Measurements from ENCODE around the gene PTRH1.

The PTRH1 gene

DNA sequence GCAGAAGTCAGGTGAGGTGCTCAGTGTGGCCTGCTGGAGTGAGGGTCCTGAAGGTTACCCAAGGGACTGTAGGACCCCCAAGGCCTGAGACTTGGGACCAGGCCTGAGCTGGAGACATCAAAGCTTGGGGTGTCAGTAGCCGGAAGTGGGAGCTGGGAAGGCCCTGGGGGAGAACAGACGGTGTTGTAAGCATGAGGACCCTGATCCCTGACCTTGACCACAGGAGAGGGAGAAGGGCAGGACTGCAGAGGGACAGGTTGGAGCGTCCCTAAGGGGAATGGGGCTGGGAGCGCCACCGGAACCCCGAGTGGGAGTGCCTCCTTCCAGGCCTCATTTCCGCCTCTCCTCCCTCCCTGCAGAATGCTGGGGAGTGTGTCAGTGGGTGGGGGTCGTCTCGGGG lies 949 bp upstream of the PTRH1 start:
- no peak for DNase-seq

DNA sequence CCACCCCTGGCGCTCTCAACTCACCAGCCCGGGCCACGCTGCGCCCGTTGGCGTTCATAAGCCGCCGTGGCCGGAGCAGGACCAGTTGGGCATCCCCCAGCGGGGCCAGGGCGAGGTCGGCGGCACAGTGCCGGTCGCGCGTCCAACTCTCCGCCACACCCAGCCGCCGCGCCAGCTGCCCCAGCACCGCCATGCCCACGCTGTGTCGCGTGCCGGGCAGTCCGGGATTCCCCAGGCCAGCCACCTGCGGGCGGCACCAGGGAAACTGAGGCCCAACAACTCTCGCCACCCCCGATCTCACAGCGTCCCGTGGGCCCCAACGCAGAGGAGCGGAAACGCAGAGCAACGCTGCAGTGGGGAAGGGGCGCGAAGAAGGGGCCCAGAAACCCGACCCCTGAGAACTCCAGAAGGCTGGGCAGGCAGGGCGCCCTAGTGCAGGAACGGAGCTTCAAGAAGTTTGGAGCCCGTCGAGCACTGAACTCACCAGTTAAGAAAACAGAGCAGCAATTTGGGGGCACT lies 453 bp downstream of the PTRH1 start:
- DNase-seq = no peak

DNA sequence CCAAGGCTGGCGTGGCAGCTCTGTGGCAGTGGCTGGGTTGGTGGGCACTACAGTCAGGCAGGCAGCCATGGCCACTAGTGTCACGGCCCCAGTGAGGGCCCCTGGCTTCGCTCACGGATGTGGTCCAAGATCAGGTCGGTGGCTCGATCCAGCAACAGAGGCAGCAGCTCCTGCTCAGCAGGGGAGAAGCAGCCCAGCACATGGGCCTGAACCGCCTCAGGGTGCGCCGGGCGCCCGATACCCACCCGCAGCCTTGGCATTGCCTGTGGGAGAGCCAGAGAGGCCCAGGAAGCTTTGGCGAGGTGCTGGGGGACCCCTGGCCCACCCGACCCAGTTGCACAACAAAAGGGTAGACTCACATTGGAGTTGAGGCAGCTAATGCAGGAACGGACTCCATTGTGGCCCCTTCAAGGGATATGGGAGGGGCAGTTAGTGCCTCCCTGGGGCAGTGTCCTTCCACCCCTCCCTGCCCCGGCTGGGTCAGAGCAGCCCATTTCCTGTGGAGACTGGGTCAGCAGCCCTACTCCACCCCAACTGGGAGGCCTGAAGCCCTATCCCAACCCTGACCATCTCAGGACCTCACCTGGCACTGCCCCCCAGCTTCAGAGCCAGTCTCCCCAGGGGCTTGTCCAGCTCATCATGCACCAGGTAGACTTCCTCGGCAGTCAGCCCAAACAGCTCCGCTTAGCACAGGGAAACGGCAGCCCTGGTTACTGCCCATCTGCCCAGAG lies 1.3 kb downstream of the PTRH1 start:
- no peak for DNase-seq

DNA sequence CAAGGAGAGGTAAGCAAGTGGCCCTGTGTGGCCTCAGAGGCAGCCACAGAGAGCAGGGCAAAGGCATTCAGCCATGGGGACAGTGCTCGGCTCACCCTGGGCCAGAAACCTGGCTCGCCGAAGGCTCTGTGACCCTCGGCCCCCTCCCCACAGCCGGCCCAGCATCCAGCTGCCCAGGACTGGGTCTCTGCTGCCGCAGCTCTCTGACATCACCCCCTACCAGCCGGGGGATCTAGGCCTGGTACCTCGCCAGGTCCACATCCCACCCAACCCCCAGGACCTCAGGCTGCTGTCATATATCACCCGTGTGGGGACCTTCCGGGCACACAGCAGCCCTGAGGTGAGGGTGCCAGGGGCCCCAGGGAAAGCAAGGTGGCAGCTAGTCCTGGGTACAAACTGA lies 2.6 kb downstream of the PTRH1 start:
- DNase-seq = no peak

DNA sequence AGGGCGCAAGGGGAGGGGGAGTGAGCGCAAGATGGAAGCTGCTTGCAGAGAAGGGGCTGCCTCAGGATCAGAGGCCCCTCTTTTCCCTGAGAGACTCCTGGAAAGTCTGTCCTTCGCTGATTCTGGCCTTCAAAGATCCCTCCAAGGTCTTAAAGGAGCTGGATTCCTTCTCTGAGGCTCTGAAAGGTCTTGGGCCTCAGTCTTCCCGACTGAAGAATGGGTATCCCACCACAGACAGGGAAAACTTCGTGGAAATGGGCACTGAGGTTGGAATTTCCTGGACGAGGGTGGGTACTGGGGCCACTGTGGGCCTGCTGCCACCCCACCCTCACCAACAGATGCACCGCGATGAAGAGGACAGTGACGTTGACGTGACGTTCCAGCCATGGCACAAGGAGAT lies 3.1 kb downstream of the PTRH1 start:
- no peak for DNase-seq

DNA sequence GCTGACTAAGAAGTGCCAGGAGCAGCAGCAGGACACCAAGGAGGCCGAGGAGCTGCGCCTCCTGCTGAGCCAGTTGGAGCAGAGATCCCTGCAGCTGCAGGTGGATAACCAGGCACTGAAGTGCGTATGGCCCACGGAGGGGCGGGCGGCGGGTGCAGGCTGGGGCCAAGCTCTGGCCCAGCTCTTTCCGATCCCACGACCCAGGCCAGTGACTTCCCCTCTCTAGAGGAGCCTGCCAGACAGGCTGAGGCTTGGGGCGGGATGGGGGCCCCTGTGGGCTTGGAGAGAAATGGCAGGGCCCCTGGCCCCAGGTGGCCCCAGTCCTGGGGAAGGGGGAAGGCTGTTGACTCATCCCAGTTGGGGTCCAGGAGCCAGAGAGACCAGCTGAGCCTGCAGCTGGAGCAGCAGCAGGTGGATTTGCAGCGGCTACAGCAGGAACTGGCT lies 3.6 kb downstream of the PTRH1 start:
- no peak for DNase-seq

DNA sequence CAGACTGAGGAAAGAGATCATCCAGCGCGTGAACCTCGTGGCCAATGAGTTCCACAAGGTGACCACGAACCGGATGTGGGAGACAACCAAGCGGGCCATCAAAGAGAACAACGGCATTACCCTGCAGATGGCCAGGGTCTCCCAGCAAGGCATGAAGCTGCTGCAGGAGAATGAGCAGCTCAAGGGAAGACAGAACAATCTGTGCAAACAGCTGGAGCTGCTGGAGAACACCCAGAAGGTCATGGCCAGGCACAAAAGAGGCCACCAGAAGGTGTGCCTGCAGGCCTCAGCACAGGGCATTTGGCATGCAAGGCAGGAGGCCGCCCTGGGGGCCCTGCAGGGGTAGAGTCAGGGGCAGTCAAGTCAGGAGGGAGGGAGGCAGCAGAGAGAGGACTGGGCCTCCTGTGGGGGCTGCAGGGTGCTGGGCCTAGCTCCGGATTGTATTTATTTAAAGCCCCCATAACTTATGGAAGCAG lies 4.2 kb downstream of the PTRH1 start:
- no peak for DNase-seq

DNA sequence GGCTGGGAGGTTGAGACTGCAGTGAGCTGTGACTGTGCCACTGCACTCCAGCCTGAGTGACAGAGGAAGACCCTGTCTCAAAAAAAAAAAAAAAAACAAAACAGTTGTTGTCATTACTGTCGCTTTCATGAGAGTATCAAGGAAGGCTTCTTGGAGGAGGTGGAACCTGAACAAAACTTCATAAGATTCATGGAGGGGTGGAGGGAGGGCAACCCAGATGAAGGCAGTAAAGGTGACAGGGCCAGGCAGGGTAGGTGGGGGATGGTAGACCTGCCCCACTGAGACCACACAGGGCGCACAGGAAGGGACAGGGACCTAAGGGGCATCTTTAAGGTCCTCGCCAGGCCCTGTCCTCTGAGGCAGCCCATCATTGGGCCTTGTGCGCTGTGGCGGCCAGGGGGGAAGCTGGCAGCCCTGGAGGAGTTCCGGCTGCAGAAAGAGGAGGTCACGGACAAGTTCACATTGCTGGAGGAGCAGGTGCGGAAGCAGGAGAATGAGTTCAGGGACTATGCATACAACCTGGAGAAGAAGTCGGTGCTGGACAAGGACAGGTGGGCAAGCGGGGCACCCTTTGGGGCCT lies 5.2 kb downstream of the PTRH1 start:
- no peak for DNase-seq

DNA sequence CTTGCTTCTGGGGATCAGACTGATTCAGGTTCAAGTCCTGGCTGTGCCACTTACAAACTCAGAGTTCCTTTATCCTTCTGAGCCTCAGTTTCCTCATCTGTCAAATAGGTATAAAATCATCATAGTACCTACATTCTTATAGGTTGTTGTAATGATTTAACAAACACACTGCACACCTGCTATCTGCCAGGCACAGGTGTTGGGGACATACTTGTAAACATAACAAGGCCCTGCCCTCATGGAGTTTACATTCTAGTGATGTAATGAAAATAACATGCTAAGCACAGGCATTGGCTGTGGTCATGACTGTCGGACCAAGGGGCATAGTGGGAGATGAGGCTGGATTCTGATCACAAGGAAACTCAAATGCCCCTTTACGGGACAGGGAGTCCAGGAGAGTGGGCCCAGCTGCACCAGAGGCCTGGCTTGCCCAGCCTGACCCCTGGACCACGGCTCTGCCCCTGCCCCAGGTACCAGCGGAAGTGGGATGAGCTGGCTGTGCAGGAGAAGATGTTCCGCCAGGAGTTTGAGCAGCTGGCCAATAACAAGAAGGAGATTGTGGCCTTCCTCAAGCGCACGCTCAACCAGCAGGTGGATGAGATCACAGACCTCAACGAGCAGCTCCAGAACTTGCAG lies 6.4 kb downstream of the PTRH1 start:
- DNase-seq = no peak

DNA sequence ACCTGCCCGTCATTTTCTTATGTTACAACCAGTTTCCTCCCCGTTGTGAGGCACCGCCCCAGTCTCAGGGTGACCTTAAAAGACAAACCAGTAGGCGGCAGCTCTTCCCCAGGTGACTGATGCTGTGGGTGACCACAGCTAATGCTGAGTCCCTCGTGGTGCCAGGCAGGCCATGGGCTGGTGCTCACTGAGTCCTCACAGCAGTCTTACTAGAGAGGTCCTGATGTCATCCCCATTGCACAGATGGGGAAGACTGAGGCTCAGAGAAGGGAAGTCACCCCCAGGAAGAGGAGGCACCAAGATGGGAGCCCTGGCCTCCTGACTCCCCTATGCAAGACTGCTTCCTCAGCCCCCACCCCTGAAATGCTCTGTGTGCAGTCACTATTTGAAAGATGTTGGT lies 7.7 kb downstream of the PTRH1 start:
- DNase-seq = peak; percentile 39

DNA sequence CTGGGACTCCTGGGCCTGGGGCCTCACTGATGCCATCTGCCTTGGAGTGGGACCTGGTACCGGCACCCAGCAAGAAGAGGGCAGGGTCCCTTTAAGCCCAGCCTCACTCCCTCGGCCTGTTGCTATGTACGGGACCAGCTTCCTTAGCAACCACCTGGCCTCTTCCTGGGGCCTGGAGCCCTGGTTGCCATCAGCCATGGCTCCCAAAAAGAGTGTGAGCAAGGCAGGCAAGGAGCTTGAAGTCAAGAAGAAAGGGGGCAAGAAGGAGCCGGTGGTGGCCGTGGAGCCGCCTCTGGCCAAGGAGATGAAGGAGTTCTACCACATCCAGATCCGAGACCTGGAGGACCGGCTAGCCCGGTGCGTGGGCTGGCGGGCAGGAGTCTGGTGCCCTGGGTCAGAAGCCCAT lies 8.6 kb downstream of the PTRH1 start, which contains the start of gene CFAP157:
Gene CFAP157, plus strand, starts transcription at position 153 of the 406 bp plus-strand sequence. Its CDS starts 44 bp downstream, at position 197.
- no peak for DNase-seq

DNA sequence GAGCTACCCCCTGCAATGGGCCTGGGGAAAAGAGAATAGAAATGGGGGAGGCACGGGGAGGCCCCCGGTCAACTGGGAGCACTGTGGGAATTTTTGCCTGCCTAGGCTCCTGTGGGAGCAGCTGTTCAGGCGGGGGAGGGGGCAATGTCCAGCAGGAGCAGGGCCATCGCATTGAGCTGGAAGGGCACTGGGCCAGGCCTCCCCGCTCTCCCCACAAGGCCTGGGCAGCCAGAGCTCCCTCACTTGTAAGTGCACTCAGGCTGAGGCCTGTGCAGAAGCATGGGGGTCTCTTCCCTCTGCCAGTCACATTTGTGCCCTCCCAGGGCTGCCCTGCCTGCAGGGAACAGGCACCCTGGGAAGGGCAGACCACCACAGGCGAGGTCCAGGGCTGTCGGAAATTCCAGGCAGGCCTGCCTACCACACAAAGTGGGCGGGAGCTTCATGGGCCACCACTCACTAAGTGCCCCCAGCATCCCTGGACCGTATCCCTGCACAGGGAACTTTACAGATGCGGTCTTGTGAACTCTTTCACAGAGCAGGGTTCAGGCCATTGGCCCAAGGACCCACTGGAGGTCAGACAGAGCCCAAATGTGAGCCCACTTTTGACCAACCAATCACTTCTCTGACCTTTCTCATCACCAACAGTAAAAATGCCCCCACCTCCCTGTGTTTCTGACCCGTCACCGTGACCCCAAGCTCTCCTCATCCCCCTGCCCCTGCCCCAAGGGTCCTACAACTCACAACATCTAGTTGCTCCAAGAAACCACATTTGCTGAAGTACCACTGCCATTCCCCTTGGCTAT lies 9.7 kb downstream of the PTRH1 start:
- DNase-seq = no peak

DNA sequence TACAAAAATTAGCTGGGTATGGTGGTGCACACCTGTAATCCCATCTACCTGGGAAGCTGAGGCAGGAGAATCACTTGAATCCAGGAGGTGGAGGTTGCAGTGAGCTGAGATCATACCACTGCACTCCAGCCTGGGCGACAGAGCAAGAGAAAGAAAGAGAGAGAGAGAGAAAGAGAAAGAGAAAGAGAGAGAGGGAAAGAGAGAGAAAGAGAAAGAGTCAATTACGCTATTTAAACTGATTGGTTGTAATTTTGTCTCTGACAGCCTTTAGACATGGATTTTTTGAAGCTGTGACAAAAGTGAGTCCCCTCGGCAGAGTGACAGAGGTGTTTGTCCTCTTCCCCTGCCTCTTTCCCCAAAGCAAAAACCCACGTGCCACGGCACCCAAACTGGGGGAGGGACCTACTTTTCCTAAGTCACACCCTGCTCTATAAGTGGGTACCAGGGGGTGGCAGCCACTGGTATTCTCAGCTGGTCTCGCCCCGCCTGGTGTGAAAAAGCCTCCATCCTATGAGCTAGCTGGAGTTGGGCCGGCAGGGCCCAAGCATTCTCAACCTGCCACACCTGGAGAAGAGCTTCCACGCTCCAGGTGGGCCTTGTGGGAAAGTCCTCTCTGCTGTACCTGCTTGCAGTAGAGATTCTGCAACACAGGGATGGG lies 12.0 kb downstream of the PTRH1 start:
- DNase-seq = no peak

DNA sequence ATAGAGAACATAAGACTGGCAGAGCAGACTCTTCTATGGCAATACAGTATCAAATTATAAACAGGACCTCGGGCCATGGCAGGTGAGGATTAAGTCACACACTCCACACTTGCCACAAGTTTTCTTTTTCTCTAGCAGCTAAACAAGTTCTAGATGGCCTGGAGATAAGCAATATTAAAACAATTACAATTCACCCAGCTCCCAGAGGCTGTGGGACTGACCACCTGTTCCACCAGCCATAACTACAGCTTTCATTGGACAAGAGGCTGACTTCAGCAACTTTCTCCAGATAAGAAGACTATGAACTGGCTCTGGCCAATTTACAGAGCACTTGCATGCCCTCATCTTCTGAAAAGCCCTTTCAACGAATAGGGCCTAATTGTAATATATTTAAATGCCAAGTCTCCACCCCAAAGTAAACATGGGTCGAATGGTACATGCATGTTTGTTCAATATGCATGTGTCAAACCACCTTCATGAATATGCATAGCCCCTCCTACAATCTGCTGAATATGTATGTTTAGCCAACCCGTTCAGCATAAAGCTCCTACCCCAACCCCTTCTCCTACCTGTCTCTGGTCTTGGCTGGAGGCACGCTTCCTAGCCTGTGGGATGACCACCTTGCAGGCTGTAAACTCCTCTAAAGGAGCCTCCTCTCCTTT lies 14.7 kb downstream of the PTRH1 start:
- DNase-seq = no peak

DNA sequence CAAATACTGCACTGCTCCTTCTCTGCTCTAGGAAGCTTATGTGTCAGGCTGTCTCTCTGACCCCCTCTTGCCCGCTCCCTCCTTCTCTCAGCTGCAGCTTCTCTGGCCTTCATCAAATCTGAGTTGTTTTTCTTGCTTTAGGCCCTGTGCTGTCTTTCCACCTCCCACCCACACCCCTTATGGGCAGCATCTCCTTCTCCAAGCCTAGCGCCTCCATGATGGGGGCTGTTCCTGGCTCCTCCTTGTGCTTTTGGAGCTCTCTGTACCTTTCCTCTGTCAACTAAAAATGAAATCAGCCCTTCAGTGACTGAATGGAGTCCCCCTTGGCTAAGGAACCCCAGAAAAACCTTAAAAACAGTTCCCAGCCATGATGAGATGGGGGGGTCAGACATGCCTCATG lies 15.3 kb downstream of the PTRH1 start:
- no peak for DNase-seq

DNA sequence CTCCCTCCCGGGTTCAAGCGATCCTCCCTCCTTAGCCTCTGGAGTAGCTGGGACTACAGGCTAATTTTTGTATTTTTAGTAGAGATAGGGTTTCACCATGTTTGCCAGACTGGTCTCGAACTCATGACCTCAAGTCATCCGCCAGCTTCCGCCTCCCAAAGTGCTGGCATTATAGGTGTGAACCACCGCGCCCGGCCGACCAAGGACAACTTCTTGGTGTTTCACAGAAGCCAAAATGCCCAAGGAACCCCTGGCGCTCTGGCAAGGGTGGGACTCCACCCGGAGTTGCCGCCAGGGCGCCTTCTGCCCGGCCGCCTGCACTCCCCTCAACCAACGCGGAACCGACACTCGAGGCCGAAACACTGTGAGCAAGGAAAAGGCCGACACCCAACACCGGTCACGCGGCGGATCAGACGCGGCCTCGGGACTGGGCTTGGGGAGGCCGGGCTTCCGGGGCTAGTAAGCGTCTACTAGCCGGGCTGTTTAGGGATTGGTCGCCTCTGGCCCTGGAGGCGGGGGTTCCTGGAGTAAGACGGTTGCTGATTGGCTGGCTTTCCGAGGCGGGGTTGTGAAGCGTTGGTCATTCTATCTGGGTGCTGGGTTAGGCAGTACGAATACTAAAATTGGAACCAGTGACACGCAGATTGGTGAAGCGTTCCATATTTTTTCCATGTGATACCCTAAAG lies 16.3 kb downstream of the PTRH1 start:
- peak; percentile 74 for DNase-seq

DNA sequence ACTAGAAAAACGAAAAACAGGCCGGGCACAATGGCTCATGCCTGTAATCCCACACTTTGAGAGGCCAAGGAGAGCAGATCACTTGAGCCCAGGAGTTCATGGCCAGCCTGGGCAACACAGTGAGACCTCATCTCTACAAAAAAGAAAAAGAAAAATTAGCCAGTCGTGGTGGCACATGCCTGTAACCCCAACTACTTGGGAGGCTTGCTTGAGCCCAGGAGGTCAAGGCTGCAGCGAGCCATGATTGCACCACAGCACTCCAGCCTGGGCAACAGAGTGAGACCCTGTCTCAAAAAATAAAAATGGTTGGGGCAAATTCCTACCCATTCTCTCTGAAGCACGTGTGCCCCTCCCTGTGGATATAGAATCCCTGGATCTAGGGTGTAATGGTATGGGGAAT lies 17.1 kb downstream of the PTRH1 start:
- no peak for DNase-seq

DNA sequence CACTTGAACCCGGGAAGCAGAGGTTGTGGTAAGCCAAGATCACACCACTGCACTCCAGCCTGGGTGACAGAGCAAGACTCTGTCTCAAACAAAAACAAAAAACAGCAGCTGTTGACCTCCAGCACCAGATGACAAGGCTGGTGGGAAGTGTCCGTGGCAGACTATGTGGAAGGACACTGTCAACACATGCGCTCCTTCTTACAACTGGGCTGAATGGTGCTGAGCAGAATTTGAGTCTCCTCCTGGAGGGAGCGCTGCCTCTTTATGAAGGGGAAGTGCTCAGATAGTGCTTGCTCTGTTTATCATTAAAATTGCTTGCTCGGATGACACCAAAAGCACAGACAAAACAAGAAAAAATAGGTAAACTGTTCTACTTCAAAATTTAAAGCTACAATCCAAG lies 17.9 kb downstream of the PTRH1 start:
- DNase-seq = no peak

DNA sequence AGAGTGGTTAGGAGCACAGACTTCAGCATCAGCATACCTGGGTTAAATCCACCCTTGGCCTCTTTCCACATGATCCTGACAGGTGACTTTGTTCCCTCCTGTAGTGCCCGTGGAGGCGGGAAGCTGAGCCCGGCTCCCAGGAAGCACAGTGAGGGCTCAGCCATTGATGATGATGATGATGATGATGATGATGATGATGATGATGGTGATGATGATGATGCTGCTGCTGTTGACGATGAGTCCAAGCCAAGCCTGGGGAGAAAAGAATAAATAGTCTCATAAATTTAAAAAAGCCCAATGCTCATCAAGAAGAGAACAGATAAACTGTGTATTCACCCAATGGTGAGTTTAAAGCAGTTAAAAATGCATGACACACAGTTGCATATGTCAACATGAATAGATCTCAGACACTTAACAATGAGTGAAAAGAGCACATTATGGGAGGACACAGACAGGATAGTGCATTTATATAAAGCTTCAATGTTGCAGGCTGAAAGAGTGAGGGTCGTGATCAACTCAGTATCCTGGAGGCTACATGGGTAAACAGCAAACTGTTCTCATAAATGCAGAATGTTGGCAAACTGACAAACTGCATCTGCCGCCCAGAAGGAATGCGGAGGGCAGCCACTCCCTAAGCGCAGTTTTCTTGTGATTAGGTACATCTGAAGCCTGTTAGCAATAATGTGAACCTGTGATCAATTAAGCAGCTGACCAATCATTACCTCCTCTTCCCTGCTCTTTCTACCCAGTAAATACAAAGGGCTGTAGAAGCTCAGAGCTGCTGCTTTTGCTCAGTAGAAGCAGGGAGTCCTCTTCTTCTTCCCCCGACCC lies 20.4 kb downstream of the PTRH1 start:
- no peak for DNase-seq

DNA sequence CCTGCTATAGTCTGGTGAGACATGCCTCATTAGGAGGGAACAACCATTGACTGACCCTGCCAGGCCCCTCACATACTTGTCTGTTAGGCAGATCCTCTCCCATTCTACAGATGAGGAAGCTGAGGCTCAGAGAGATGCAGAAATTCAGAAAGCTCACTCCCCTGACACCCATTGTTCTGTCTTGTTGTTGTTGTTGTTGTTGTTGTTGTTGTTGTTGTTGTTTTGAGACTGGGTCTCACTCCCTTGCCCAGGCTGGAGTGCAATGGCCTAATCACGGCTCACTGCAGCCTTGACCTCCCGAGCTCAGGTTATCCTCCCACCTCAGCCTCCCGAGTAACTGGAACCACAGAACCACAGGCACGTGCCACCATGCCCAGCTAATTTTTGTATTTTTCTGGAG lies 21.8 kb downstream of the PTRH1 start:
- DNase-seq = no peak

Measured in activated effector memory CD4-positive, alpha-beta T cell treated with Interleukin-2 at 50 U/mL for 16 hours (primary cell).